Esophagus squamous epithelium (tissue), 5 donors: ENCODE measurements around the gene SPTBN5. TPM values are rescaled to one million over a fixed set of nuclear protein-coding genes. Genes with fewer than 3 reads are reported as not detected.

ENCODE experiments used
- DNase-seq: peaks from one replicate; lab custom pipeline; 2025; lab: John Stamatoyannopoulos, UW
- H3K27ac ChIP-seq, 4 donors: fragments of 200-600 bp; sonication (generic); one replicate each; pipeline ENCODE4 v1.5.1; 2016 to 2019; ENCODE audit warnings: mild to moderate bottlenecking in 1 of 4
- H3K27me3 ChIP-seq, 4 donors: fragments of 200-600 bp; sonication (generic); 1 replicate in 3 of 4; 2 replicates in 1 of 4; pipeline versions ENCODE4 v1.5.1 to v1.6.0; 2017 to 2021; ENCODE audit warnings: antibody characterized with exemption in 1 of 4
- H3K36me3 ChIP-seq, 3 donors: fragments of 200-600 bp; sonication (generic); one replicate each; pipeline ENCODE4 v1.5.1; 2016 to 2019
- H3K4me1 ChIP-seq, 3 donors: fragments of 200-600 bp; sonication (generic); one replicate each; pipeline ENCODE4 v1.5.1; 2017 to 2019
- H3K4me3 ChIP-seq, 4 donors: fragments of 200-600 bp; sonication (generic); 1 replicate in 3 of 4; 2 replicates in 1 of 4; pipeline ENCODE4 v1.5.1; 2016 to 2019; ENCODE audit warnings: mild to moderate bottlenecking in 2 of 4, moderate library complexity in 1 of 4
- H3K9me3 ChIP-seq, 3 donors: fragments of 200-600 bp; sonication (generic); one replicate each; pipeline ENCODE4 v1.5.1; 2016 to 2019
- CTCF ChIP-seq, 6 experiments: fragments of 450-650 bp in 4 of 6; fragments of 200-600 bp in 2 of 6; sonication (generic) in 2 of 6; IDR thresholded peaks; one replicate each; pipeline ENCODE4 v1.5.1; 2016 to 2019; ENCODE audit warnings: antibody characterized with exemption in 6 of 6, mild to moderate bottlenecking in 4 of 6, moderate library complexity in 4 of 6
- POLR2A ChIP-seq, 4 donors: fragments of 450-650 bp; IDR thresholded peaks; one replicate each; pipeline ENCODE4 v1.6.1; 2017; ENCODE audit warnings: antibody characterized with exemption in 4 of 4, mild to moderate bottlenecking in 4 of 4, moderate library complexity in 3 of 4
- WGBS, 2 donors: methylation state at CpG; one replicate each; pipeline ENCODE4 v1.1.5; 2018; 5-methylcytosine and 5-hydroxymethylcytosine counted together
- intact Hi-C: fragments of 100-400 bp; cut with DNase I; formaldehyde crosslinking; loops from one replicate; pipeline ENCODE4 v1.15.0; 2022
- total RNA-seq, 4 donors: library from RNA; depleted of rRNA; stranded (reverse); fragments of >200 nt; gene quantifications; one replicate each; pipeline ENCODE4 v1.1.0, GENCODE V29; 2016
- donor health status: DM: yes; HTN: yes; CAD: no.

SPTBN5 gene
- total RNA-seq, 4 donors from 2014 or later: 1.9 to 4.4 (median 3.4) TPM

DNA sequence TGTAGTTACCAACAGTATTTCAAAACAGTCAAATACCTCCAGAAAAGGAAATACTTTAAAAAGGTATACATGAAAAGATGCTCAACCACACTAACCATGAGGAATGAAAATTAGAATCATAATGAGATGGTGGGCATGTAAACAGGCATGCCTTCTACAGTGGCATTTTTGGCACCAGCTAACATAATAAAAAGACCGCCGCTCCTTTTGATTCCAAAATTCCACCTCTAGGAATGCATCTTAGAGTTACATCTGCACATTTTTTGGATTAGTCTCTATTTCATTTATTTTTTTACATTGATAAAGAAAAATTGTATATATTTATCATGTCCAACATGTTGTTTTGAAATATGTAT lies 37.0 kb upstream of the SPTBN5 start:
- H3K27ac ChIP-seq: peak overlapping the region in 2 of 4 donors; percentile 70 to 71
- 88 to 91% methylated on average over 2 of the region's 2 CpGs for WGBS, 2 donors
- no peaks in the 10 kb centered on the region for H3K36me3 ChIP-seq
- intact Hi-C loops: no loop called here
- no peak for DNase-seq
- no peak overlapping the region for H3K4me3 ChIP-seq
- no peaks in the 10 kb centered on the region for H3K9me3 ChIP-seq
- peaks cover 45 to 96% (median 62%) of the 10 kb centered on the region in 3 donors for H3K4me1 ChIP-seq
- TF ChIP-seq POLR2A (IDR thresholded peaks at IDR 0.05) (no peak), CTCF (IDR thresholded peaks at IDR 0.05) (no peak)
- H3K27me3 ChIP-seq: no peaks in the 10 kb centered on the region

GRCh38 chr15:41930221-41930866 lies 36.5 kb upstream of the SPTBN5 start:
- TF ChIP-seq CTCF (IDR thresholded peaks at IDR 0.05) (peak in 2 of 6 experiments; percentile 2 to 27), POLR2A (IDR thresholded peaks at IDR 0.05) (no peak)
- Histone ChIP-seq H3K4me3 (no peak overlapping the region), H3K9me3 (no peaks in the 10 kb centered on the region), H3K4me1 (peaks cover 41 to 96% (median 57%) of the 10 kb centered on the region in 3 donors), H3K27me3 (no peaks in the 10 kb centered on the region), H3K27ac (peak overlapping the region; percentile 28 to 79 (median 70)), H3K36me3 (no peaks in the 10 kb centered on the region)
- intact Hi-C loops: no loop called here
- WGBS, 2 donors: 36 to 42% methylated on average over 8 of the region's 8 CpGs
- DNase-seq: no peak

GRCh38 chr15:41928637-41929620 lies 35.1 kb upstream of the SPTBN5 start:
- Histone ChIP-seq H3K4me1 (peaks cover 27 to 94% (median 43%) of the 10 kb centered on the region in 3 donors), H3K36me3 (peaks cover 0 to 9% (median 0%) of the 10 kb centered on the region in 3 donors), H3K27ac (peak overlapping the region; percentile 28 to 79 (median 70)), H3K4me3 (no peak overlapping the region), H3K27me3 (no peaks in the 10 kb centered on the region), H3K9me3 (no peaks in the 10 kb centered on the region)
- intact Hi-C loops: no loop called here
- no peak for DNase-seq
- WGBS, 2 donors: 57 to 71% methylated on average over 11 to 13 of the region's 16 CpGs
- TF ChIP-seq CTCF (IDR thresholded peaks at IDR 0.05): no peak
- no peak for TF ChIP-seq POLR2A (IDR thresholded peaks at IDR 0.05)

DNA sequence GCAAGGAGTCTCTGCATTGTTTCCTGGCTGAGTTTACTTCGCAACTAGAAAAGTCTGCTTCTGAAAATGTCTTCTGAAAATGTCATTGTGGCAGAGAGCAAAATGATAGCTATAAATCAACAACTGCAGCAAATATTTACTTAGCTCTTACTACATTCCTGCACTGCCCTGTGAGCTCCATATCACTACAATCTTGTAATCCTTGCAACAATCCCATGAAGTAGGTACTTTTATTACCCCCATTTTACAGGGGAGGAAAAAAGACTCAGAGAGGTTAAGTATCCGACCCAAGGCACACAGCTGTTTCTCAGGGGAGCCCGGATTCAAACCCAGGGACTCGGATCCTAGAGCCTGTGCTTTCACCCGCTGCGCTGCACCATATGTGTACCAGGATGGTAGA lies 34.2 kb upstream of the SPTBN5 start:
- intact Hi-C loops: no loop called here
- peak overlapping the region in 3 of 4 donors; percentile 5 to 71 (median 70) for H3K27ac ChIP-seq
- no peaks in the 10 kb centered on the region for H3K9me3 ChIP-seq
- DNase-seq: no peak
- H3K4me1 ChIP-seq: peaks cover 22 to 90% (median 35%) of the 10 kb centered on the region in 3 donors
- TF ChIP-seq POLR2A (IDR thresholded peaks at IDR 0.05): no peak
- no peak for TF ChIP-seq CTCF (IDR thresholded peaks at IDR 0.05)
- no peak overlapping the region for H3K4me3 ChIP-seq
- H3K36me3 ChIP-seq: peaks cover 0 to 12% (median 0%) of the 10 kb centered on the region in 3 donors
- H3K27me3 ChIP-seq: no peaks in the 10 kb centered on the region
- WGBS, 2 donors: 86 to 91% methylated on average over 6 of the region's 6 CpGs
